Gastrocnemius medialis (tissue), 4 donors: ENCODE data around the gene FLNB.

Source experiments
- POLR2A ChIP-seq, 2 donors: fragments of 450-650 bp; IDR thresholded peaks; one replicate each; pipeline ENCODE4 v1.6.1; 2017; ENCODE audit warnings: antibody characterized with exemption in 2 of 2, mild to moderate bottlenecking in 2 of 2, moderate library complexity in 2 of 2
- TF ChIP-seq, protein P1 (sequence below), 5 experiments: fragments of 450-650 bp in 3 of 5; fragments of 200-600 bp in 2 of 5; sonication (generic) in 2 of 5; IDR thresholded peaks in 4 of 5; conservative IDR thresholded peaks in 1 of 5; 1 replicate in 4 of 5; 2 replicates in 1 of 5; pipeline ENCODE4 v1.5.1; 2016 to 2019; ENCODE audit warnings: antibody characterized with exemption in 5 of 5, mild to moderate bottlenecking in 3 of 5, moderate library complexity in 3 of 5

DNA sequence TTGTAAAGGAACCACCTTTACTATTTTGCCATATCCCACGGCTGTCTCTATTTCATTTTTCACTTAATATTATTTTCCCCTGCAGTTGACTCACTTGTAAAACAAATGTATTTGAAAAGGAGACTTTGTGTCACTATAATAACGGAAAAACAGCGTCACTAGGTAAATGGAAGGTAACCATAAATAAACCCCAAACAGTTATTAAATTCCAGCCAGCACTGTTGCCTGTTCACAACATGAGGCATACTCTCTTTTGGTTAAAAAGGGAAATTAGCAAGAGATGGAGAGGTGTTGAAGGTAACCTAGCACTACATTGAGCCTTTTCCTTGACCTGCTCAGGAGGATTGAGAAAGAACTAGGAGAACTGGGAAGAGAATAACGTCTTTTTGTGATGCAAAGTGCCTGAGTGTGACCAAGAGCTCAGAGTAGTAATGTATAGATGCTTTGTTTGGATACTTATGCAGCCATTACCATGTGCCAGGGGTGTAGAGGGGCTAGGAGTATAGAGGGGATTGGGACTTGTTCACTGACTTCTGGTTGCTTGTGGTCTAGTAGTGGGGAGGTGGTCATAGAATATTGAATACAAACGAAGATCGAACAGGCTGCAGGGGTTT lies 19.6 kb downstream of the FLNB start:
- TF ChIP-seq, protein P1, sequence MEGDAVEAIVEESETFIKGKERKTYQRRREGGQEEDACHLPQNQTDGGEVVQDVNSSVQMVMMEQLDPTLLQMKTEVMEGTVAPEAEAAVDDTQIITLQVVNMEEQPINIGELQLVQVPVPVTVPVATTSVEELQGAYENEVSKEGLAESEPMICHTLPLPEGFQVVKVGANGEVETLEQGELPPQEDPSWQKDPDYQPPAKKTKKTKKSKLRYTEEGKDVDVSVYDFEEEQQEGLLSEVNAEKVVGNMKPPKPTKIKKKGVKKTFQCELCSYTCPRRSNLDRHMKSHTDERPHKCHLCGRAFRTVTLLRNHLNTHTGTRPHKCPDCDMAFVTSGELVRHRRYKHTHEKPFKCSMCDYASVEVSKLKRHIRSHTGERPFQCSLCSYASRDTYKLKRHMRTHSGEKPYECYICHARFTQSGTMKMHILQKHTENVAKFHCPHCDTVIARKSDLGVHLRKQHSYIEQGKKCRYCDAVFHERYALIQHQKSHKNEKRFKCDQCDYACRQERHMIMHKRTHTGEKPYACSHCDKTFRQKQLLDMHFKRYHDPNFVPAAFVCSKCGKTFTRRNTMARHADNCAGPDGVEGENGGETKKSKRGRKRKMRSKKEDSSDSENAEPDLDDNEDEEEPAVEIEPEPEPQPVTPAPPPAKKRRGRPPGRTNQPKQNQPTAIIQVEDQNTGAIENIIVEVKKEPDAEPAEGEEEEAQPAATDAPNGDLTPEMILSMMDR (IDR thresholded peaks at IDR 0.05 in 4 of 5, conservative IDR thresholded peaks at IDR 0.05 in 1 of 5), result no peak
- no peak for TF ChIP-seq POLR2A (IDR thresholded peaks at IDR 0.05)
